GM23338 (cell line): ENCODE results near the gene MRC2. TPM values are rescaled to one million over a fixed set of nuclear protein-coding genes. Genes with fewer than 3 reads are reported as not detected.

Experiments used
- ATAC-seq: fragments of 200-7000 bp; cut with Tn5 transposase; 3 replicates; pipeline ENCODE4 v1.9.1; 2020
- DNase-seq: peaks from one replicate; pipeline ENCODE4 v3.0.0-alpha.2; 2015; ENCODE audit warnings: low spot score
- H2AFZ ChIP-seq: fragments of 200-600 bp; sonication (generic); 2 replicates; pipeline ENCODE4 v1.8.0; 2016; ENCODE audit warnings: antibody characterized with exemption, mild to moderate bottlenecking, moderate library complexity
- H3F3A ChIP-seq: fragments of 200-600 bp; sonication (generic); replicated peaks from 2 replicates; pipeline ENCODE4 v1.8.0; 2017; ENCODE audit warnings: antibody characterized with exemption, mixed run types, low read depth
- H3K27ac ChIP-seq: fragments of 200-600 bp; sonication (generic); 2 replicates; pipeline ENCODE4 v1.6.1; 2016; ENCODE audit warnings: low read depth
- H3K27me3 ChIP-seq: fragments of 200-600 bp; sonication (generic); 2 replicates; pipeline ENCODE4 v1.8.0; 2016; ENCODE audit warnings: mild to moderate bottlenecking, mixed run types, moderate library complexity; ENCODE audit not compliant: insufficient read depth
- H3K36me3 ChIP-seq: fragments of 200-600 bp; sonication (generic); 2 replicates; pipeline ENCODE4 v1.8.0; 2016; ENCODE audit warnings: mild to moderate bottlenecking; ENCODE audit not compliant: insufficient read depth
- H3K4me1 ChIP-seq: fragments of 200-600 bp; sonication (generic); 2 replicates; pipeline ENCODE4 v1.8.0; 2016; ENCODE audit warnings: mild to moderate bottlenecking, moderate library complexity; ENCODE audit not compliant: insufficient read depth
- H3K4me2 ChIP-seq: fragments of 200-600 bp; sonication (generic); 2 replicates; pipeline ENCODE4 v1.7.1; 2017; ENCODE audit warnings: mixed run types
- H3K4me3 ChIP-seq: fragments of 200-600 bp; sonication (generic); 2 replicates; pipeline ENCODE4 v1.6.1; 2016; ENCODE audit warnings: mixed run types
- H3K79me2 ChIP-seq: fragments of 200-600 bp; sonication (generic); replicated peaks from 2 replicates; pipeline ENCODE4 v1.8.0; 2017; ENCODE audit warnings: mild to moderate bottlenecking; ENCODE audit not compliant: insufficient read depth
- H3K9me2 ChIP-seq: fragments of 200-600 bp; sonication (generic); 2 replicates; pipeline ENCODE4 v1.8.0; 2017; ENCODE audit not compliant: insufficient read depth
- H4K20me1 ChIP-seq: fragments of 200-600 bp; sonication (generic); replicated peaks from 2 replicates; pipeline ENCODE4 v1.8.0; 2017; ENCODE audit warnings: mild to moderate bottlenecking; ENCODE audit not compliant: insufficient read depth
- H3K27ac Mint-ChIP-seq: 2 replicates; pipeline ENCODE4 v1.8.0; 2020; ENCODE audit warnings: inconsistent platforms, mild to moderate bottlenecking, moderate library complexity, mixed read lengths
- H3K27me3 Mint-ChIP-seq: 3 replicates; pipeline ENCODE4 v1.8.0; 2022; ENCODE audit warnings: low read depth, mild to moderate bottlenecking, moderate library complexity, mixed read lengths, inconsistent platforms; ENCODE audit not compliant: insufficient read depth, poor library complexity
- H3K36me3 Mint-ChIP-seq: 3 replicates; pipeline ENCODE4 v1.8.0; 2021; ENCODE audit warnings: low read depth, mild to moderate bottlenecking, inconsistent platforms, moderate library complexity, mixed read lengths
- H3K4me1 Mint-ChIP-seq: 3 replicates; pipeline ENCODE4 v1.8.0; 2020; ENCODE audit warnings: mild to moderate bottlenecking, inconsistent platforms, mixed read lengths
- H3K4me3 Mint-ChIP-seq: 3 replicates; pipeline ENCODE4 v1.8.0; 2021; ENCODE audit warnings: moderate library complexity, mild to moderate bottlenecking, inconsistent platforms, mixed read lengths
- H3K9me3 Mint-ChIP-seq: 3 replicates; pipeline ENCODE4 v1.8.0; 2020; ENCODE audit warnings: moderate library complexity, mild to moderate bottlenecking, inconsistent platforms, mixed read lengths
- CREB1 ChIP-seq: fragments of 250-450 bp; sonication (Bioruptor Pico); IDR thresholded peaks from 2 replicates; pipeline ENCODE4 v1.5.0; 2020; ENCODE audit warnings: low read depth, mild to moderate bottlenecking, moderate library complexity
- CTCF ChIP-seq, 2 experiments: fragments of 200-600 bp in 1 of 2; sonication (generic) in 1 of 2; conservative IDR thresholded peaks; 2 replicates each; pipeline versions ENCODE4 v1.5.1 to v1.6.1; 2016 to 2017; ENCODE audit warnings: antibody characterized with exemption in 2 of 2, low read depth in 2 of 2, mild to moderate bottlenecking in 2 of 2, moderate library complexity in 1 of 2
- ETS1 ChIP-seq: IDR thresholded peaks from 2 replicates; pipeline ENCODE4 v1.6.1; 2016; ENCODE audit warnings: antibody characterized with exemption
- EZH2 ChIP-seq: fragments of 200-600 bp; sonication (generic); IDR thresholded peaks from one replicate; pipeline ENCODE4 v1.8.0; 2017; ENCODE audit warnings: antibody characterized with exemption, mild to moderate bottlenecking, low read depth; ENCODE audit not compliant: unreplicated experiment
- EZH2phosphoT487 ChIP-seq: fragments of 200-600 bp; sonication (generic); IDR thresholded peaks from one replicate; pipeline ENCODE4 v1.8.1; 2018; ENCODE audit warnings: antibody characterized with exemption; ENCODE audit not compliant: unreplicated experiment
- JUNB ChIP-seq: IDR thresholded peaks from one replicate; pipeline ENCODE4 v1.6.1; 2016; ENCODE audit warnings: antibody characterized with exemption; ENCODE audit not compliant: unreplicated experiment
- NANOG ChIP-seq: IDR thresholded peaks from 2 replicates; pipeline ENCODE4 v1.6.1; 2016; ENCODE audit warnings: antibody characterized with exemption, borderline replicate concordance
- POLR2AphosphoS5 ChIP-seq: IDR thresholded peaks from 2 replicates; pipeline ENCODE4 v1.6.1; 2016; ENCODE audit warnings: antibody characterized with exemption, low read depth
- REST ChIP-seq: IDR thresholded peaks from one replicate; pipeline ENCODE4 v1.6.1; 2018; ENCODE audit warnings: antibody characterized with exemption; ENCODE audit not compliant: unreplicated experiment
- STAT1 ChIP-seq: IDR thresholded peaks from one replicate; pipeline ENCODE4 v1.6.1; 2016; ENCODE audit warnings: antibody characterized with exemption; ENCODE audit not compliant: unreplicated experiment
- ZNF114 ChIP-seq: fragments of 250-450 bp; sonication (Bioruptor Pico); IDR thresholded peaks from 2 replicates; pipeline ENCODE4 v1.5.0; 2020; ENCODE audit warnings: mild to moderate bottlenecking, moderate library complexity
- ZNF331 ChIP-seq: fragments of 250-450 bp; sonication (Bioruptor Pico); IDR thresholded peaks from 2 replicates; pipeline ENCODE4 v1.5.0; 2020; ENCODE audit warnings: low read depth, mild to moderate bottlenecking, moderate library complexity
- ZNF462 ChIP-seq: fragments of 250-450 bp; sonication (Bioruptor Pico); IDR thresholded peaks from 2 replicates; pipeline ENCODE4 v1.5.0; 2020; ENCODE audit warnings: mild to moderate bottlenecking, moderate library complexity
- polyA plus RNA-seq: library from polyadenylated mRNA; unstranded; fragments of >200 nt; fragmentation: Nextera tagmentation; extraction: Ambion mirVana; gene quantifications from 2 replicates; pipeline ENCODE4 v1.2.1, GENCODE V29; 2016
- total RNA-seq: library from RNA; depleted of rRNA; stranded (reverse); fragments of >200 nt; shearing (Covaris generic); gene quantifications from 2 replicates; pipeline ENCODE4 v1.2.3, GENCODE V29; 2014

The MRC2 gene
- total and polyA plus RNA-seq, 2 experiments from 2014 or later, result 8.0 to 38.6 TPM

GRCh38 chr17:62676231-62676943, 48.9 kb downstream of the MRC2 start:
- no peaks in the 10 kb centered on the region for H3K4me1 ChIP-seq
- H3K4me1 Mint-ChIP-seq, result 0 out of 3 replicates have a peak, but pooled peaks cover 3% of the 10 kb centered on the region
- H3K27ac Mint-ChIP-seq, result no peak overlapping the region
- H3K36me3 ChIP-seq, result no peaks in the 10 kb centered on the region
- H3K27me3 ChIP-seq, result no peaks in the 10 kb centered on the region
- no peak overlapping the region for H2AFZ ChIP-seq
- H3K9me2 ChIP-seq, result no peaks in the 10 kb centered on the region
- H3K4me3 Mint-ChIP-seq, result no peak overlapping the region
- H3K36me3 Mint-ChIP-seq, result no peaks in the 10 kb centered on the region; the same call in 2 of the 3 replicates
- no peaks in the 10 kb centered on the region for H3F3A ChIP-seq
- H4K20me1 ChIP-seq, result no peaks in the 10 kb centered on the region
- no peaks in the 10 kb centered on the region for H3K9me3 Mint-ChIP-seq
- H3K79me2 ChIP-seq, result no peaks in the 10 kb centered on the region
- TF ChIP-seq REST, result no peak
- no peak for TF ChIP-seq CTCF (conservative IDR thresholded peaks at IDR 0.05; ENCODE audit: low read depth in 2 of 2)
- no peak for TF ChIP-seq NANOG
- TF ChIP-seq ZNF114, result no peak
- TF ChIP-seq EZH2, result no peak
- TF ChIP-seq EZH2phosphoT487, result no peak
- no peak for TF ChIP-seq ZNF331 (CRISPR knock-in tag)
- no peak for TF ChIP-seq ZNF462 (CRISPR knock-in tag)
- TF ChIP-seq POLR2AphosphoS5, result no peak
- TF ChIP-seq ETS1, result no peak
- TF ChIP-seq CREB1, result no peak
- TF ChIP-seq STAT1, result no peak
- no peak for TF ChIP-seq JUNB
- H3K27ac ChIP-seq, result no peak overlapping the region
- no peak overlapping the region for H3K4me2 ChIP-seq
- ATAC-seq, result no peak
- H3K27me3 Mint-ChIP-seq, result peaks cover 1% of the 10 kb centered on the region
- no peak overlapping the region for H3K4me3 ChIP-seq
- no peak for DNase-seq
